Prostate gland (tissue), 2 donors: ENCODE measurements around the gene SCN5A.

Source experiments
- POLR2A ChIP-seq: fragments of 450-650 bp; IDR thresholded peaks from one replicate; pipeline ENCODE4 v1.6.1; 2016; ENCODE audit warnings: antibody characterized with exemption, mild to moderate bottlenecking
- POLR2AphosphoS5 ChIP-seq: sonication (generic); formaldehyde crosslinking; IDR thresholded peaks from one replicate; pipeline ENCODE4 v1.6.1; 2017; ENCODE audit warnings: antibody characterized with exemption
- TF ChIP-seq, protein P1 (sequence below), 4 experiments: fragments of 200-600 bp in 2 of 4; fragments of 450-650 bp in 2 of 4; sonication (generic) in 2 of 4; IDR thresholded peaks; 1 replicate in 3 of 4; 2 replicates in 1 of 4; pipeline ENCODE4 v1.5.1; 2016 to 2019; ENCODE audit warnings: antibody characterized with exemption in 4 of 4, mild to moderate bottlenecking in 2 of 4, moderate library complexity in 2 of 4

DNA sequence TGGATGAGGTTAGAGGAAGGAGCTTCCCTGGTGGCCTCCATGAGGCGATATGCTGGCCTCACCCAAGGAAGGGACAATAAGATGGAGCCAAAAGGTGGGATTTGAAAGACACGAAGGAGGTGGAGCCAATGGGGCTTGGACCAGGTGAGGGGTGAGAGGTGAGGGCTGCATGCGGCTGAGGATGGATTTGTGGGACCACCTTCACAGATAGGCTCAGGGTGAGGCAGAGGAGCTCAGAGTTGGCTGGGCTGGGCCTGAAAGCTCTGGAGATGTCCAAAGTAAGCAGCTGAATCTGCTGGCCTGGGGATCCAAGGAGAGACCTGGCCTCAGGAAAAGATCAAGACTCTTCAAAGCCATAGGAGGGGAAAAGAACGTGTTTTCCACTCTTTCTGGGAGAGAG lies 103.5 kb downstream of the SCN5A start:
- TF ChIP-seq, protein P1, sequence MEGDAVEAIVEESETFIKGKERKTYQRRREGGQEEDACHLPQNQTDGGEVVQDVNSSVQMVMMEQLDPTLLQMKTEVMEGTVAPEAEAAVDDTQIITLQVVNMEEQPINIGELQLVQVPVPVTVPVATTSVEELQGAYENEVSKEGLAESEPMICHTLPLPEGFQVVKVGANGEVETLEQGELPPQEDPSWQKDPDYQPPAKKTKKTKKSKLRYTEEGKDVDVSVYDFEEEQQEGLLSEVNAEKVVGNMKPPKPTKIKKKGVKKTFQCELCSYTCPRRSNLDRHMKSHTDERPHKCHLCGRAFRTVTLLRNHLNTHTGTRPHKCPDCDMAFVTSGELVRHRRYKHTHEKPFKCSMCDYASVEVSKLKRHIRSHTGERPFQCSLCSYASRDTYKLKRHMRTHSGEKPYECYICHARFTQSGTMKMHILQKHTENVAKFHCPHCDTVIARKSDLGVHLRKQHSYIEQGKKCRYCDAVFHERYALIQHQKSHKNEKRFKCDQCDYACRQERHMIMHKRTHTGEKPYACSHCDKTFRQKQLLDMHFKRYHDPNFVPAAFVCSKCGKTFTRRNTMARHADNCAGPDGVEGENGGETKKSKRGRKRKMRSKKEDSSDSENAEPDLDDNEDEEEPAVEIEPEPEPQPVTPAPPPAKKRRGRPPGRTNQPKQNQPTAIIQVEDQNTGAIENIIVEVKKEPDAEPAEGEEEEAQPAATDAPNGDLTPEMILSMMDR (IDR thresholded peaks at IDR 0.05): no peak
- TF ChIP-seq POLR2A (no peak), POLR2AphosphoS5 (no peak)
